Pancreas (tissue), 10 donors: ENCODE data around the gene MT1X. TPM values are rescaled to one million over a fixed set of nuclear protein-coding genes. Genes with fewer than 3 reads are reported as not detected.

Experiments used
- ATAC-seq, 4 donors: fragments of 200-7000 bp; cut with Tn5 transposase; one replicate each; pipeline versions ENCODE4 v1.8.0 to v1.9.1; 2020; ENCODE audit warnings: mild to moderate bottlenecking in 4 of 4, moderate library complexity in 4 of 4
- DNase-seq, 6 donors: peaks; one replicate each; pipeline ENCODE4 v3.0.0-alpha.2; 2020
- FAIRE-seq: peaks from 2 replicates; lab custom pipeline; 2012; peaks lifted over from hg19 to GRCh38; lab: Jason Lieb, UNC
- H3K27ac ChIP-seq, 4 donors: fragments of 200-600 bp; sonication (generic); 1 replicate in 3 of 4; 2 replicates in 1 of 4; pipeline versions ENCODE4 v1.5.0 to v1.8.0; 2020
- H3K27me3 ChIP-seq, 4 donors: fragments of 200-600 bp; one replicate each; pipeline ENCODE4 v1.8.0; 2021
- H3K36me3 ChIP-seq, 3 donors: fragments of 200-600 bp; sonication (generic) in 1 of 3; one replicate each; pipeline versions ENCODE4 v1.5.0 to v1.8.0; 2020 to 2021
- H3K4me1 ChIP-seq, 3 donors: fragments of 200-600 bp; one replicate each; pipeline ENCODE4 v1.8.0; 2021
- H3K4me3 ChIP-seq, 4 donors: fragments of 200-600 bp; sonication (generic) in 2 of 4; one replicate each; pipeline versions ENCODE4 v1.5.0 to v1.8.0; 2020 to 2021
- H3K9me3 ChIP-seq, 4 donors: fragments of 200-600 bp; one replicate each; pipeline ENCODE4 v1.8.0; 2021
- WGBS, 2 donors: extraction: QIAGEN DNeasy Blood & Tissue Kit; methylation state at CpG; one replicate each; pipeline ENCODE4 v1.1.7; 2013; 5-methylcytosine and 5-hydroxymethylcytosine counted together
- intact Hi-C, 3 donors: fragments of 100-400 bp; cut with DNase I; formaldehyde crosslinking; loops; one replicate each; pipeline versions ENCODE4 v1.11.1 to v1.14.2; 2022
- polyA plus RNA-seq, 2 donors: library from polyadenylated mRNA; stranded (reverse); fragments of 200-250 nt; gene quantifications; one replicate each; pipeline ENCODE4 v1.2.3, GENCODE V29; 2013
- total RNA-seq, 6 donors: library from RNA; stranded (reverse); fragmentation: NEBNext Ultra II Directional in 4 of 6; extraction: Animal tissue kit (Norgen Biotek cat#: 25700) in 4 of 6; gene quantifications; one replicate each; pipeline versions ENCODE4 v1.2.1 to v1.2.4, GENCODE V29; 2021 to 2023
- TF ChIP-seq, protein P1 (sequence below), 4 donors: fragments of 200-600 bp; sonication (generic) in 3 of 4; IDR thresholded peaks; one replicate each; pipeline versions ENCODE4 v1.5.0 to v1.8.0; 2021; ENCODE audit warnings: antibody characterized with exemption in 4 of 4
- donor health status: healthy with polysubstance abuse.
- donor health status: DM: no; HTN: no; CAD: no; lungs with moderate emphysema.
- donor health status: DM: no; HTN: no; CAD: no.
- donor health status: control.
- donor health status: control.
- donor health status: Bipolar disorder and iron deficiency.
- donor health status: DM: yes; HTN: yes; CAD: no.
- donor health status: DM: no; HTN: no; CAD: no.
- donor health status: DM: no; HTN: no; CAD: no.
- donor health status: DM: yes; HTN: yes; CAD: no.

The MT1X gene
- total and polyA plus RNA-seq, 8 donors = 56.1 to 992 (median 333) TPM

DNA sequence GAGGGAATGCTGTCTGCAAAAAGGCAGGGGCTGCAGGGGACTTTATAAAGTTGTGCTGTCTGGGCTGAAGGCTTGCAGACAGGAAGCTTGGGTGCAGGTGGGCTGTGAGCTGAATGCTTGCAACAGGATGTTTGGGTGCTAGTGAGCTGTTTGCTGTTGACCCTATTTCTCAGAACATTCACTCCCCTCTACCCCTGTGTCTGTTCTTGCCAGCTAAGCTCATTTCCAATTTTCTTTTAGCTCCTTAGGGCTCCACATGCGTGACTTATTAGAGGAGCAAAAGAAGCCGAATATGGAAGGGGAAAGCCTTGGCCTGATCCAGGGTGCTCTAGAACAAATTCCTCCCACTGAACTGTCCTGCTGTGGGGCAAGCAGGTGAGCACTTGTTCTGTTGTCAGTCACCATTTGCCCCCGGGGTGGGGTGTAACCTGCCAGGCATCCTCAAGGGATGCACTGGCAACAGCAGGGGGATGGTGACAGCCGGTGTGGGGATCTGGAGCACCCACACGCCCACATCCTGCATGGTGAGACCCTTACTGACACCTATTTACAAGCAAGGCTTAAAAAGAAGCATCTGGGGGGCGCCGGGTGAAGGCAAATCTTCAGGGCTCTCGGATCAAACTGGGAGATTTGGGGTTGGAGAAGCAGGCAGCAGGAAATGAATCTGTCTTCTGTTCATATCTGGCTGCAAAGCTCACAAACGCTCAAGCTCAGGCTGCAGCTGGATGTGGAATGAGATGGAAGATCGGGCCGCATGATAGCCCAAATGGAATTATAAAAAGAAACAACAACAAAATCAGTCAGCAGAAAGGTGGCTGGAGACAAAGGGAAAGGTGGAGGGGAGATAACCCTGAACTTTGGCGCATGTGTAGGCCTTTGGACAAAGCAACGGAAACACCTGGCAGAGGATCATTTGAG, 26.5 kb downstream of the MT1X start:
- no peak for ATAC-seq
- no peak for FAIRE-seq
- intact Hi-C loops = loop anchor here in 1 of 3 donors (10.0 kb wide), 1 partner anchor 124 kb away; the partner anchor contains the start of gene MT3
- Histone ChIP-seq H3K36me3 (no peaks in the 10 kb centered on the region), H3K4me3 (no peak overlapping the region), H3K9me3 (no peaks in the 10 kb centered on the region), H3K27ac (no peak overlapping the region), H3K4me1 (no peaks in the 10 kb centered on the region), H3K27me3 (no peaks in the 10 kb centered on the region)
- WGBS, 2 donors = 65 to 74% methylated on average over 13 of the region's 13 CpGs
- TF ChIP-seq, protein P1, sequence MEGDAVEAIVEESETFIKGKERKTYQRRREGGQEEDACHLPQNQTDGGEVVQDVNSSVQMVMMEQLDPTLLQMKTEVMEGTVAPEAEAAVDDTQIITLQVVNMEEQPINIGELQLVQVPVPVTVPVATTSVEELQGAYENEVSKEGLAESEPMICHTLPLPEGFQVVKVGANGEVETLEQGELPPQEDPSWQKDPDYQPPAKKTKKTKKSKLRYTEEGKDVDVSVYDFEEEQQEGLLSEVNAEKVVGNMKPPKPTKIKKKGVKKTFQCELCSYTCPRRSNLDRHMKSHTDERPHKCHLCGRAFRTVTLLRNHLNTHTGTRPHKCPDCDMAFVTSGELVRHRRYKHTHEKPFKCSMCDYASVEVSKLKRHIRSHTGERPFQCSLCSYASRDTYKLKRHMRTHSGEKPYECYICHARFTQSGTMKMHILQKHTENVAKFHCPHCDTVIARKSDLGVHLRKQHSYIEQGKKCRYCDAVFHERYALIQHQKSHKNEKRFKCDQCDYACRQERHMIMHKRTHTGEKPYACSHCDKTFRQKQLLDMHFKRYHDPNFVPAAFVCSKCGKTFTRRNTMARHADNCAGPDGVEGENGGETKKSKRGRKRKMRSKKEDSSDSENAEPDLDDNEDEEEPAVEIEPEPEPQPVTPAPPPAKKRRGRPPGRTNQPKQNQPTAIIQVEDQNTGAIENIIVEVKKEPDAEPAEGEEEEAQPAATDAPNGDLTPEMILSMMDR (IDR thresholded peaks at IDR 0.05) = no peak
- DNase-seq = no peak

DNA sequence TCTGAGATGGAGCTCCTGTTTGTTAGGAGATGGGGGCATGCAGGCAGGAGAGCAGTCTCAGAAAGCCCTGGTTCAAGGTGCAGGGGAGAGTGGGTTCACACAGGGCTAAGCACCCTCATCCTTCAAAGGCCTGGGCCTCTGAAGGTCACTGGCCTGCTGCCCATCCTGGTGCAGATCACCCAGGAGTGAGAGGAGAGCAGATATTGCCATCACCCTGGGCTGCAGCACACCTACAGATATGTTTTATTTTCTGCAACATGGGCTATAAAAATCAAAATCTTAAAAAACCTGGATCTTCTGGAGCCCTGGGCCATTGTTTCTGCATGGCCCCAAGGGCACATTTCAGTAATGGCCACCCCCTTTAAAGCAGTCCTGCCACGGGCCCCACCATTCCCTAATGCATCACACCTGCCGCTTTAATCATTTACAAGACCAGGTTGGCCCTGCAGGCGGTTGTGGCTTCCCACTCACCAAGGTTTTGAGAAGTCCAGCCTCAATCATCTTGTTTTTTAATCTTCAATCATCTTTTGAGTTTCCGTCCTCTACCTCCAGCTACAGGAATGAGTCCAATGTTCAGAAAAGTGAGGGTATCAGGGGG, 27.3 kb downstream of the MT1X start:
- intact Hi-C loops = loop anchor here in 1 of 3 donors (10.0 kb wide), 1 partner anchor 125 kb away; the partner anchor contains the start of gene MT3
- TF ChIP-seq, protein P1 (IDR thresholded peaks at IDR 0.05) = no peak
- Histone ChIP-seq H3K9me3 (no peaks in the 10 kb centered on the region), H3K27ac (no peak overlapping the region), H3K36me3 (no peaks in the 10 kb centered on the region), H3K4me1 (no peaks in the 10 kb centered on the region), H3K4me3 (no peak overlapping the region), H3K27me3 (no peaks in the 10 kb centered on the region)
- DNase-seq (no peak), FAIRE-seq (no peak), ATAC-seq (no peak)
- WGBS, 2 donors = 78 to 83% methylated on average over 4 of the region's 4 CpGs

DNA sequence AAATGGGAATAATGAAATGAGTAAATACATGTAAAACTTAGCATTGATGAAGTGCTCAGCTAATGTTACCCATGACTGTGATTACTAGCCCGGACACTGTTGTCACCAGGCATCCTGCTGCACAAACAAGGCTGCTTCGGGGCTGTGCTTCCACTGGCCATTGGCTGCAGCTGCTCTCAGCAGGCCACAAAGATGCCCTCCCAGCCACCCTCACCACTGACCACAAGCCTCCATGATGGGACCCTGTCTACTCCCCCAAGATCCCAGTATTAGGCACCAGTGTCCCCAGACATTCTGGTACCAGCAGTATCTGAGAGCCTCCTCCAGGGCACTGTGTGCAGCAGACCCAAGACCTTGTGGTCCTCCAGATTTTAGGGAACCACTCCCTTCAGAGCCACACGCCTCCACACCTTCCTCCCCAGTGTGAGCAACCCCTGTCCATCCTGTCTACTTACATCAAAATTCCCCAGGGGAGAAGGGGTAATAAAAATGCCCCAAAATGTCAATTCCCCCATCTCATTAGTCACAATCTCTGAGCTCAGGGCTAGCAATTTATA, 28.0 kb downstream of the MT1X start:
- intact Hi-C loops = no loop called here
- 67 to 91% methylated on average over 3 of the region's 3 CpGs for WGBS, 2 donors
- no peak overlapping the region for H3K4me3 ChIP-seq
- ATAC-seq = no peak
- FAIRE-seq = no peak
- no peak for DNase-seq
- TF ChIP-seq, protein P1 (IDR thresholded peaks at IDR 0.05) = no peak
- H3K9me3 ChIP-seq = no peaks in the 10 kb centered on the region
- H3K27ac ChIP-seq = no peak overlapping the region
- H3K4me1 ChIP-seq = no peaks in the 10 kb centered on the region
- no peaks in the 10 kb centered on the region for H3K27me3 ChIP-seq
- H3K36me3 ChIP-seq = no peaks in the 10 kb centered on the region

DNA sequence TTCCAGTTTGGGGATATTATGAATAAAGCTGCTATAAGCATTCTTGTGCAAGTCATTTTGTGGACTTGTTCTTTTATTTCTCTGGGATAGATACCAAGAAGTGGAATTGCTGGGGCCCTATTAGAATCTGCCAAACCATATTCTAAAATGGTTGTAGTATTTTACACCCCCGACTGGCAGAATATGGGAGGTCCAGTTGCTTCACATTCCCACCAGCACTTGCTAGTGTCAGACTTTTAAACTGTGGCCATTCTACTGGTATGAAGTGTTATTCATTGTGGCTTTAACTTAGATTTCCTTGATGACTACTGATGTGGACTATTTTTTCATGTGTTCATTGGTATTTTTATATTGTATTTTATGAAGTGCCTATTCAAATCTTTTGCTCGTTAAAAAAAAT, 29.6 kb downstream of the MT1X start:
- no peak overlapping the region for H3K27ac ChIP-seq
- intact Hi-C loops = no loop called here
- FAIRE-seq (no peak), DNase-seq (no peak), ATAC-seq (no peak)
- TF ChIP-seq, protein P1 (IDR thresholded peaks at IDR 0.05) = no peak
- no peaks in the 10 kb centered on the region for H3K9me3 ChIP-seq
- H3K36me3 ChIP-seq = no peaks in the 10 kb centered on the region
- no peak overlapping the region for H3K4me3 ChIP-seq
- 73 to 87% methylated on average over 2 of the region's 2 CpGs for WGBS, 2 donors
- H3K27me3 ChIP-seq = no peaks in the 10 kb centered on the region
- no peaks in the 10 kb centered on the region for H3K4me1 ChIP-seq
